IMR-90 (cell line): Measurements from ENCODE around the gene PPM1L. TPM values are rescaled to one million over a fixed set of nuclear protein-coding genes. Genes with fewer than 3 reads are reported as not detected.

Experiments
- ATAC-seq: fragments of 200-7000 bp; cut with Tn5 transposase; 2 replicates; pipeline ENCODE4 v1.9.1; 2020; ENCODE audit warnings: low read depth, mild to moderate bottlenecking, moderate library complexity
- BruUV-seq: library from RNA; stranded (reverse); fragments of 400-500 nt; replicated peaks from 2 replicates; lab custom pipeline; 2021; lab: Mats Ljungman, UMichigan
- CTCF ChIA-PET: fragments of 300-600 bp; formaldehyde crosslinking; extraction: SDS; loops from one replicate; lab custom pipeline; 2021; ENCODE audit warnings: antibody characterized with exemption; lab: Yijun Ruan, JAX
- POLR2A ChIA-PET: fragments of 300-600 bp; sonication (Branson Sonifier 250); formaldehyde crosslinking; loops from one replicate; lab custom pipeline; 2022; ENCODE audit warnings: antibody characterized with exemption; ENCODE audit not compliant: unreplicated experiment; lab: Charles Lee
- DNase-seq: peaks from one replicate; pipeline ENCODE4 v3.0.0; 2013
- H2AFZ ChIP-seq: replicated peaks from 2 replicates; pipeline ENCODE3; 2013; ENCODE audit warnings: low read length, mild to moderate bottlenecking; ENCODE audit not compliant: poor library complexity
- H2AK5ac ChIP-seq: 2 replicates; pipeline ENCODE4 v1.6.1; 2013; ENCODE audit warnings: low read depth, low read length, inconsistent platforms
- H2AK9ac ChIP-seq: replicated peaks from 2 replicates; pipeline ENCODE3; 2013; ENCODE audit warnings: mild to moderate bottlenecking, low read depth, low read length, moderate library complexity; ENCODE audit not compliant: poor library complexity
- H2BK120ac ChIP-seq: 2 replicates; pipeline ENCODE4 v1.6.1; 2013; ENCODE audit warnings: low read depth, low read length, inconsistent platforms
- H2BK15ac ChIP-seq: 3 replicates; pipeline ENCODE4 v1.6.1; 2013; ENCODE audit warnings: low read depth, low read length, inconsistent platforms
- H2BK20ac ChIP-seq: 2 replicates; pipeline ENCODE4 v1.6.1; 2013; ENCODE audit warnings: low read depth, mild to moderate bottlenecking, inconsistent platforms, low read length, moderate library complexity
- H2BK5ac ChIP-seq: 2 replicates; pipeline ENCODE4 v1.6.1; 2013; ENCODE audit warnings: mild to moderate bottlenecking, low read depth, low read length, inconsistent platforms; ENCODE audit not compliant: poor library complexity, severe bottlenecking
- H3K14ac ChIP-seq: replicated peaks from 2 replicates; pipeline ENCODE4 v1.6.1; 2013; ENCODE audit warnings: low read depth, low read length, inconsistent platforms
- H3K18ac ChIP-seq: 2 replicates; pipeline ENCODE4 v1.6.1; 2013; ENCODE audit warnings: low read depth, low read length, control low read depth
- H3K23ac ChIP-seq: 2 replicates; pipeline ENCODE4 v1.6.1; 2013; ENCODE audit warnings: low read depth, low read length, inconsistent platforms
- H3K27ac ChIP-seq: 2 replicates; pipeline ENCODE4 v1.5.1; 2013; ENCODE audit warnings: mild to moderate bottlenecking, control low read depth, low read length; ENCODE audit not compliant: insufficient read depth
- H3K27me3 ChIP-seq: 2 replicates; pipeline ENCODE4 v1.6.1; 2013; ENCODE audit warnings: low read length; ENCODE audit not compliant: control insufficient read depth, insufficient read depth
- H3K36me3 ChIP-seq: 2 replicates; pipeline ENCODE4 v1.6.1; 2013; ENCODE audit warnings: low read length, mixed read lengths; ENCODE audit not compliant: control insufficient read depth, insufficient read depth
- H3K4ac ChIP-seq: 2 replicates; pipeline ENCODE4 v1.6.1; 2013; ENCODE audit warnings: low read depth, low read length, inconsistent platforms
- H3K4me1 ChIP-seq: 2 replicates; pipeline ENCODE4 v1.6.1; 2013; ENCODE audit warnings: low read length, mixed read lengths; ENCODE audit not compliant: control insufficient read depth, insufficient read depth
- H3K4me2 ChIP-seq: 2 replicates; pipeline ENCODE4 v1.6.1; 2013; ENCODE audit warnings: low read depth, mild to moderate bottlenecking, control low read depth, low read length, moderate library complexity
- H3K4me3 ChIP-seq: 2 replicates; pipeline ENCODE4 v1.5.1; 2013; ENCODE audit warnings: low read depth, mild to moderate bottlenecking, control low read depth, low read length, moderate library complexity; ENCODE audit not compliant: insufficient read depth
- H3K56ac ChIP-seq: 2 replicates; pipeline ENCODE4 v1.6.1; 2013; ENCODE audit warnings: low read length, inconsistent platforms; ENCODE audit not compliant: insufficient read depth; ENCODE audit errors: extremely low read depth
- H3K79me1 ChIP-seq, 2 experiments: 2 replicates each; pipeline ENCODE4 v1.6.1; 2013; ENCODE audit warnings: low read length in 2 of 2, inconsistent platforms in 1 of 2, low read depth in 1 of 2
- H3K9ac ChIP-seq: 2 replicates; pipeline ENCODE4 v1.6.1; 2013; ENCODE audit warnings: low read depth, low read length, control low read depth
- H3K9me1 ChIP-seq: 2 replicates; pipeline ENCODE4 v1.6.1; 2013; ENCODE audit warnings: low read length, inconsistent platforms; ENCODE audit not compliant: insufficient read depth
- H3K9me3 ChIP-seq: 2 replicates; pipeline ENCODE4 v1.6.1; 2013; ENCODE audit warnings: low read length; ENCODE audit not compliant: control insufficient read depth, insufficient read depth
- H4K20me1 ChIP-seq: 2 replicates; pipeline ENCODE4 v1.6.1; 2013; ENCODE audit warnings: low read length, inconsistent platforms; ENCODE audit not compliant: insufficient read depth
- H4K5ac ChIP-seq: 2 replicates; pipeline ENCODE4 v1.6.1; 2013; ENCODE audit warnings: mild to moderate bottlenecking, low read depth, low read length, control low read depth
- H4K8ac ChIP-seq, 2 experiments: 2 replicates each; pipeline ENCODE4 v1.6.1; 2013; ENCODE audit warnings: low read depth in 2 of 2, low read length in 2 of 2, control low read depth in 1 of 2, inconsistent platforms in 1 of 2
- H4K91ac ChIP-seq: 2 replicates; pipeline ENCODE4 v1.6.1; 2013; ENCODE audit warnings: low read depth, low read length, inconsistent platforms; ENCODE audit not compliant: insufficient read depth
- BHLHE40 ChIP-seq: fragments of 150-350 bp; IDR thresholded peaks from 2 replicates; pipeline ENCODE4 v1.6.1; 2016; ENCODE audit warnings: mild to moderate bottlenecking, low read depth, low read length
- MAFK ChIP-seq: IDR thresholded peaks from 2 replicates; pipeline ENCODE4 v1.6.1; 2012; ENCODE audit warnings: low read depth, low read length, improper control_type of control experiment
- NFE2L2 ChIP-seq: fragments of 150-350 bp; IDR thresholded peaks from 2 replicates; pipeline ENCODE4 v1.6.1; 2016; ENCODE audit warnings: low read depth, mild to moderate bottlenecking, low read length
- POLR2A ChIP-seq: IDR thresholded peaks from 2 replicates; pipeline ENCODE4 v1.6.1; 2012; ENCODE audit warnings: mild to moderate bottlenecking, low read depth, low read length
- RCOR1 ChIP-seq: IDR thresholded peaks from 2 replicates; pipeline ENCODE4 v1.6.1; 2012; ENCODE audit warnings: mild to moderate bottlenecking, low read length, improper control_type of control experiment; ENCODE audit not compliant: insufficient replicate concordance
- RFX5 ChIP-seq: IDR thresholded peaks from 2 replicates; pipeline ENCODE4 v1.8.0; 2012; ENCODE audit warnings: low read depth, mild to moderate bottlenecking, low read length, moderate library complexity
- WGBS, 2 experiments: methylation state at CpG; one replicate each; pipeline versions ENCODE4 v1.1.5 to v1.1.7; 2013; ENCODE audit warnings: missing lambda C conversion rate in 2 of 2; ENCODE audit not compliant: insufficient read length in 1 of 2; ENCODE audit errors: extremely low coverage in 2 of 2; 5-methylcytosine and 5-hydroxymethylcytosine counted together
- dilution Hi-C: fragments of 300-500 bp; cut with HindIII; formaldehyde crosslinking; loops from one replicate; pipeline ENCODE4 v1.14.3; 2018; ENCODE audit warnings: low sequenced_read_pairs; ENCODE audit not compliant: unreplicated experiment
- in situ Hi-C: fragments of 300-500 bp; cut with MboI; formaldehyde crosslinking; loops from 3 replicates; pipeline ENCODE4 v1.14.3; 2019; ENCODE audit warnings: low sequenced_read_pairs, inconsistent platforms, mixed read lengths
- intact Hi-C: fragments of 100-400 bp; cut with micrococcal nuclease; formaldehyde crosslinking; loops from 2 replicates; pipeline ENCODE4 v1.10.0; 2022
- polyA plus RNA-seq, 3 experiments: library from polyadenylated mRNA; depleted of rRNA; stranded (reverse); fragments of >200 nt; gene quantifications; 2 replicates each; pipeline ENCODE4 v1.2.3, GENCODE V29; 2012; ENCODE audit warnings: low replicate concordance in 1 of 3
- total RNA-seq: library from RNA; depleted of rRNA; stranded (reverse); fragments of >200 nt; gene quantifications from 2 replicates; pipeline ENCODE4 v1.2.3, GENCODE V29; 2012

The PPM1L gene
- total and polyA plus RNA-seq, 2 of the 4 experiments (the other 2 are of a cell fraction), result 0.14 to 0.18 TPM

GRCh38 chr3:160828880-160829279, 72.8 kb downstream of the PPM1L start:
- dilution Hi-C loops, result no loop called here

More at GRCh38 chr3:160828880-160829279, 72.8 kb downstream of the PPM1L start:
- no peaks in the 10 kb centered on the region for H3K36me3 ChIP-seq
- TF ChIP-seq POLR2A, result no peak
- TF ChIP-seq RFX5, result no peak
- no peak for TF ChIP-seq RCOR1
- TF ChIP-seq NFE2L2, result no peak
- no peak for TF ChIP-seq MAFK
- TF ChIP-seq BHLHE40, result no peak
- no peak for DNase-seq
- in situ Hi-C loops, result no loop called here
- H2AK5ac ChIP-seq, result no peak overlapping the region
- CTCF ChIA-PET, result no interaction called here
- no peak overlapping the region for H3K18ac ChIP-seq
- no peak overlapping the region for H2BK15ac ChIP-seq
- no peaks in the 10 kb centered on the region for H3K79me1 ChIP-seq
- H4K91ac ChIP-seq, result no peak overlapping the region
- H3K9me1 ChIP-seq, result no peaks in the 10 kb centered on the region
- H3K27ac ChIP-seq, result no peak overlapping the region
- H3K4me1 ChIP-seq, result no peaks in the 10 kb centered on the region
- no peak overlapping the region for H2AK9ac ChIP-seq
- H3K4me3 ChIP-seq, result no peak overlapping the region
- H3K27me3 ChIP-seq, result no peaks in the 10 kb centered on the region
- no peak overlapping the region for H3K4me2 ChIP-seq
- H4K5ac ChIP-seq, result no peak overlapping the region
- no peak overlapping the region for H3K9ac ChIP-seq
- no peak overlapping the region for H3K23ac ChIP-seq
- no peak overlapping the region for H3K4ac ChIP-seq
- H3K56ac ChIP-seq, result no peak overlapping the region
- no peak overlapping the region for H2BK20ac ChIP-seq
- no peak overlapping the region for H4K8ac ChIP-seq
- no peaks in the 10 kb centered on the region for H3K9me3 ChIP-seq
- H2BK5ac ChIP-seq, result no peak overlapping the region
- no peak overlapping the region for H3K14ac ChIP-seq
- no peaks in the 10 kb centered on the region for H4K20me1 ChIP-seq
- BruUV-seq, result no TSS peak
- POLR2A ChIA-PET, result no interaction called here
- WGBS, 2 experiments, result 72% methylated on average over 3 of the region's 3 CpGs; no CpG with 5 or more reads in 1 of the 2 experiments
- H2AFZ ChIP-seq, result no peak overlapping the region
- ATAC-seq, result no peak
- intact Hi-C loops, result no loop called here
- H2BK120ac ChIP-seq, result no peak overlapping the region
